K562 (cell line): ENCODE data around the gene RPRD1B. TPM values are rescaled to one million over a fixed set of nuclear protein-coding genes. Genes with fewer than 3 reads are reported as not detected.

ENCODE experiments used
- ATAC-seq: fragments of 200-7000 bp; cut with Tn5 transposase; 3 replicates; pipeline ENCODE4 v1.9.1; 2020; ENCODE audit warnings: moderate library complexity
- BruUV-seq: library from RNA; stranded (reverse); fragments of 400-500 nt; replicated peaks from 2 replicates; lab custom pipeline; 2021; lab: Mats Ljungman, UMichigan
- CTCF ChIA-PET: fragments of 300-600 bp; formaldehyde crosslinking; extraction: SDS; loops from one replicate; lab custom pipeline; 2021; ENCODE audit warnings: low intra/inter-chr PET ratio; lab: Yijun Ruan, JAX
- POLR2A ChIA-PET: fragments of 300-600, 350-650 bp; sonication (Branson Sonifier 250); formaldehyde crosslinking; extraction: SDS; loops from one replicate; lab custom pipeline; 2021; ENCODE audit warnings: antibody characterized with exemption, inconsistent platforms; lab: Yijun Ruan, JAX
- DNase-seq, 4 experiments: peaks; one replicate each; pipeline versions ENCODE4 v3.0.0 to v3.0.0-alpha.2; 2011 to 2018; ENCODE audit warnings: low spot score in 3 of 4, mixed read lengths in 3 of 4; ENCODE audit errors: extremely low read depth in 1 of 4
- FAIRE-seq: peaks from 2 replicates; lab custom pipeline; 2011; peaks lifted over from hg19 to GRCh38; lab: Jason Lieb, UNC
- H2AFZ ChIP-seq: 2 replicates; pipeline ENCODE4 v1.6.0; 2011; ENCODE audit warnings: low read depth, low read length, control low read depth, inconsistent platforms
- H3K27ac ChIP-seq: fragments of 200-600 bp; 3 replicates; pipeline ENCODE4 v1.8.0; 2011; ENCODE audit warnings: low read depth, mild to moderate bottlenecking, control low read depth, inconsistent platforms, low read length, moderate library complexity, mixed read lengths; ENCODE audit errors: extremely low read depth
- H3K27me3 ChIP-seq, 2 experiments: fragments of 300-600 bp in 1 of 2; 2 replicates in 1 of 2; 3 replicates in 1 of 2; pipeline versions ENCODE4 v1.6.0 to v1.8.0; 2011; ENCODE audit warnings: inconsistent platforms in 2 of 2, low read length in 2 of 2, mild to moderate bottlenecking in 1 of 2, mixed read lengths in 1 of 2, moderate library complexity in 1 of 2; ENCODE audit not compliant: control insufficient read depth in 2 of 2, insufficient read depth in 2 of 2
- H3K36me3 ChIP-seq: fragments of 300-600 bp; 3 replicates; pipeline ENCODE4 v1.8.0; 2011; ENCODE audit warnings: mild to moderate bottlenecking, low read length, inconsistent platforms; ENCODE audit not compliant: control insufficient read depth, insufficient read depth
- H3K4me1 ChIP-seq, 2 experiments: fragments of 200-600 bp in 1 of 2; replicated peaks in 1 of 2; 2 replicates in 1 of 2; 3 replicates in 1 of 2; pipeline versions ENCODE4 v1.5.1 to v1.8.0; 2011; ENCODE audit warnings: inconsistent platforms in 2 of 2, low read length in 2 of 2, mild to moderate bottlenecking in 1 of 2, mixed read lengths in 1 of 2, moderate library complexity in 1 of 2; ENCODE audit not compliant: control insufficient read depth in 2 of 2, insufficient read depth in 2 of 2
- H3K4me2 ChIP-seq: 2 replicates; pipeline ENCODE4 v1.6.1; 2011; ENCODE audit warnings: low read length, control low read depth, inconsistent platforms, mixed read lengths; ENCODE audit not compliant: insufficient read depth
- H3K4me3 ChIP-seq: fragments of 200-600 bp; sonication (generic), shearing (Covaris generic); 2 replicates; pipeline ENCODE4 v1.5.1; 2016; ENCODE audit warnings: control low read depth, inconsistent platforms
- H3K79me2 ChIP-seq: fragments of 200-600 bp; 3 replicates; pipeline ENCODE4 v1.8.0; 2011; ENCODE audit warnings: low read length, inconsistent platforms; ENCODE audit not compliant: control insufficient read depth, insufficient read depth
- H3K9ac ChIP-seq, 2 experiments: 2 replicates each; pipeline versions ENCODE4 v1.6.0 to v1.6.1; 2011; ENCODE audit warnings: low read depth in 2 of 2, low read length in 2 of 2, control low read depth in 1 of 2, inconsistent platforms in 1 of 2, mild to moderate bottlenecking in 1 of 2, mixed read lengths in 1 of 2; ENCODE audit not compliant: insufficient read depth in 1 of 2
- H3K9me1 ChIP-seq: one replicate; pipeline ENCODE4 v1.6.0; 2011; ENCODE audit warnings: inconsistent platforms, mild to moderate bottlenecking, low read length, moderate library complexity; ENCODE audit not compliant: control insufficient read depth, insufficient read depth
- H3K9me3 ChIP-seq: replicated peaks from 2 replicates; pipeline ENCODE4 v1.5.1; 2011; ENCODE audit warnings: low read depth, low read length, inconsistent platforms; ENCODE audit not compliant: control insufficient read depth, insufficient read depth
- H4K20me1 ChIP-seq: replicated peaks from 2 replicates; pipeline ENCODE4 v1.6.1; 2011; ENCODE audit warnings: low read length, inconsistent platforms, mixed read lengths; ENCODE audit not compliant: control insufficient read depth, insufficient read depth
- COPS2 ChIP-seq: fragments of 450-650 bp; conservative IDR thresholded peaks from 2 replicates; pipeline ENCODE4 v1.6.1; 2016; ENCODE audit warnings: mild to moderate bottlenecking, moderate library complexity
- E4F1 ChIP-seq: fragments of 250-450 bp; sonication (Bioruptor Pico); IDR thresholded peaks from 2 replicates; pipeline ENCODE4 v1.5.0; 2021; ENCODE audit warnings: mild to moderate bottlenecking, borderline replicate concordance
- KDM5B ChIP-seq: fragments of 200-600 bp; sonication (generic); IDR thresholded peaks from 2 replicates; pipeline ENCODE4 v1.6.1; 2012; ENCODE audit warnings: low read depth, mild to moderate bottlenecking, moderate library complexity, low read length, control low read depth, inconsistent platforms; ENCODE audit not compliant: insufficient replicate concordance
- MAFK ChIP-seq: IDR thresholded peaks from 2 replicates; pipeline ENCODE4 v1.6.1; 2011; ENCODE audit warnings: low read length, improper control_type of control experiment
- MTA3 ChIP-seq: fragments of 450-650 bp; formaldehyde crosslinking; IDR thresholded peaks from 2 replicates; pipeline ENCODE4 v1.6.1; 2017; ENCODE audit warnings: mild to moderate bottlenecking, borderline replicate concordance
- NCOA2 ChIP-seq, 2 experiments: fragments of 450-650 bp; IDR thresholded peaks; 2 replicates each; pipeline ENCODE4 v1.6.1; 2018; ENCODE audit warnings: mild to moderate bottlenecking in 2 of 2, moderate library complexity in 1 of 2; ENCODE audit not compliant: partially characterized antibody in 2 of 2
- NFIC ChIP-seq: fragments of 450-650 bp; IDR thresholded peaks from 2 replicates; pipeline ENCODE4 v1.6.1; 2017; ENCODE audit warnings: mild to moderate bottlenecking, inconsistent platforms
- PKNOX1 ChIP-seq: fragments of 450-650 bp; IDR thresholded peaks from 2 replicates; pipeline ENCODE4 v1.6.1; 2016
- RFX5 ChIP-seq: IDR thresholded peaks from 2 replicates; pipeline ENCODE4 v1.6.1; 2011; ENCODE audit warnings: low read depth, mild to moderate bottlenecking, improper control_type of control experiment, low read length
- SAFB ChIP-seq: fragments of 200-400 bp; formaldehyde crosslinking; IDR thresholded peaks from 2 replicates; pipeline ENCODE4 v1.6.1; 2017; ENCODE audit warnings: low read depth, low read length, borderline replicate concordance
- SP1 ChIP-seq: sonication (generic); formaldehyde crosslinking; IDR thresholded peaks from 2 replicates; pipeline ENCODE4 v1.8.1; 2022; ENCODE audit warnings: mild to moderate bottlenecking, missing genetic modification reagents
- TRIM24 ChIP-seq, 2 experiments: fragments of 450-650 bp; IDR thresholded peaks; 2 replicates each; pipeline ENCODE4 v1.6.1; 2016
- WHSC1 ChIP-seq: IDR thresholded peaks from one replicate; pipeline ENCODE4 v1.6.1; 2012; ENCODE audit warnings: low read length, control low read depth, inconsistent platforms
- ZBED1 ChIP-seq: IDR thresholded peaks from 2 replicates; pipeline ENCODE4 v1.6.1; 2014
- ZBTB2 ChIP-seq: fragments of 450-650 bp; IDR thresholded peaks from 2 replicates; pipeline ENCODE4 v1.6.1; 2016; ENCODE audit warnings: antibody characterized with exemption
- ZNF121 ChIP-seq: sonication (generic); formaldehyde crosslinking; conservative IDR thresholded peaks from 2 replicates; pipeline ENCODE4 v1.8.0; 2022; ENCODE audit warnings: missing genetic modification reagents
- ZNF253 ChIP-seq: fragments of 250-450 bp; sonication (Bioruptor Pico); conservative IDR thresholded peaks from 2 replicates; pipeline ENCODE4 v1.6.1; 2021; ENCODE audit warnings: mild to moderate bottlenecking
- ZNF764 ChIP-seq: fragments of 250-450 bp; sonication (Bioruptor Pico); IDR thresholded peaks from 2 replicates; pipeline ENCODE4 v1.4.0; 2020; ENCODE audit warnings: low read depth, mild to moderate bottlenecking, moderate library complexity
- ZSCAN32 ChIP-seq: fragments of 450-650 bp; formaldehyde crosslinking; IDR thresholded peaks from 2 replicates; pipeline ENCODE4 v1.4.0; 2020; ENCODE audit warnings: mild to moderate bottlenecking, moderate library complexity
- WGBS: fragments of 100-300 bp; shearing (Covaris generic); methylation state at CpG from one replicate; pipeline ENCODE4 v1.1.6; 2016; ENCODE audit warnings: low coverage, mixed read lengths; ENCODE audit not compliant: insufficient coverage; ENCODE audit errors: missing lambda C conversion rate; 5-methylcytosine and 5-hydroxymethylcytosine counted together
- in situ Hi-C: fragments of 300-500 bp; cut with MboI; formaldehyde crosslinking; loops from 4 replicates; pipeline ENCODE4 v1.15.0; 2018; ENCODE audit warnings: inconsistent platforms, mixed read lengths
- intact Hi-C: fragments of 100-400 bp; cut with micrococcal nuclease; formaldehyde crosslinking; loops from 2 replicates; pipeline ENCODE4 v1.14.2; 2022
- polyA plus RNA-seq, 8 experiments: library from polyadenylated mRNA; depleted of rRNA in 4 of 8; stranded (reverse) in 5 of 8; unstranded in 3 of 8; fragments of >200 nt; fragmentation: Nextera tagmentation in 2 of 8; fragmentation: Illumina TruSeq in 1 of 8; extraction: Ambion mirVana in 2 of 8; extraction: Trizol in 1 of 8; gene quantifications; 2 replicates each; pipeline versions ENCODE4 v1.2.1 to v1.2.3, GENCODE V29; 2011 to 2014; ENCODE audit warnings: inconsistent platforms in 1 of 8, missing spikeins in 1 of 8
- total RNA-seq, 7 experiments: library from RNA; depleted of rRNA in 6 of 7; stranded (reverse); fragments of >200 nt in 6 of 7; fragmentation: Illumina TruSeq in 2 of 7; extraction: Trizol in 2 of 7; gene quantifications; 2 replicates each; pipeline versions ENCODE4 v1.2.1 to v1.2.3, GENCODE V29; 2011 to 2021; ENCODE audit warnings: low replicate concordance in 1 of 7

Gene RPRD1B
- total and polyA plus RNA-seq, 9 of the 15 experiments (the other 6 are each of a cell fraction or from before 2014, with no cell fraction given): 5.5 to 43.0 (median 24.4) TPM

- no peak overlapping the region for H3K4me3 ChIP-seq
- in situ Hi-C loops: no loop called here
- peaks cover 60% of the 10 kb centered on the region for H3K36me3 ChIP-seq
- intact Hi-C loops: no loop called here
- H3K9me3 ChIP-seq: no peaks in the 10 kb centered on the region
- BruUV-seq: no TSS peak
- peak; percentile 87 for FAIRE-seq
- peak overlapping the region; percentile 53 for H3K4me2 ChIP-seq
- H3K9me1 ChIP-seq: no peaks in the 10 kb centered on the region
- ChIA-PET CTCF (no interaction called here), POLR2A (interaction anchor here (0.6 to 2.7 kb wide), 7 partner anchors 8 to 350 kb away, joined by 3 to 9 read pairs (median 3); no protein-coding TSS in a partner anchor)
- peak overlapping the region; percentile 0 to 9; a peak in 1 of 4 replicates for H3K9ac ChIP-seq
- H2AFZ ChIP-seq: no peak overlapping the region
- peaks cover 7% of the 10 kb centered on the region for H4K20me1 ChIP-seq
- peak overlapping the region; percentile 66 for H3K27ac ChIP-seq
- H3K27me3 ChIP-seq: no peaks in the 10 kb centered on the region
- peak in 2 of 4 experiments; percentile 70 to 78 for DNase-seq
- H3K4me1 ChIP-seq: peaks cover 14 to 24% of the 10 kb centered on the region in 2 experiments
- 13% methylated on average over 5 of the region's 5 CpGs for whole genome bisulfite sequencing
- peaks cover 24% of the 10 kb centered on the region for H3K79me2 ChIP-seq
- peak; percentile 82 for ATAC-seq
- TF ChIP-seq PKNOX1: peak; percentile 62
- no peak for TF ChIP-seq ZNF121 (CRISPR knock-in tag)
- TF ChIP-seq ZNF764: no peak
- no peak for TF ChIP-seq MAFK
- no peak for TF ChIP-seq SAFB
- no peak for TF ChIP-seq ZBTB2
- no peak for TF ChIP-seq ZNF253 (CRISPR knock-in tag)
- TF ChIP-seq WHSC1: no peak
- TF ChIP-seq ZSCAN32 (CRISPR knock-in tag): no peak
- no peak for TF ChIP-seq ZBED1
- no peak for TF ChIP-seq COPS2
- no peak for TF ChIP-seq E4F1 (CRISPR knock-in tag)
- no peak for TF ChIP-seq NCOA2 (IDR thresholded peaks at IDR 0.05; ENCODE audit: partially characterized antibody in 2 of 2)
- TF ChIP-seq MTA3: no peak
- TF ChIP-seq SP1 (CRISPR knock-in tag): no peak
- TF ChIP-seq RFX5: no peak
- TF ChIP-seq TRIM24 (IDR thresholded peaks at IDR 0.05): no peak; a peak in 2 of 4 replicates
- no peak for TF ChIP-seq KDM5B
- TF ChIP-seq NFIC: peak; percentile 75
Observed at GRCh38 chr20:38084425-38084951, 50.9 kb downstream of the RPRD1B start.
